Body of pancreas (tissue), 4 donors: Measurements from ENCODE around the gene SMLR1. TPM values are rescaled to one million over a fixed set of nuclear protein-coding genes. Genes with fewer than 3 reads are reported as not detected.

Experiments
- ATAC-seq: fragments of 150-250 bp; one replicate; pipeline ENCODE4 v1.9.1; 2016
- DNase-seq, 4 donors: peaks; one replicate each; pipeline ENCODE4 v3.0.0-alpha.2; 2019
- H3K27ac ChIP-seq, 4 donors: fragments of 200-600 bp; sonication (generic); 1 replicate in 3 of 4; 2 replicates in 1 of 4; pipeline versions ENCODE4 v1.5.1 to v1.6.1; 2016 to 2019; ENCODE audit warnings: mild to moderate bottlenecking in 1 of 4, mixed read lengths in 1 of 4, moderate library complexity in 1 of 4
- H3K27me3 ChIP-seq, 2 donors: fragments of 200-600 bp; sonication (generic); one replicate each; pipeline ENCODE4 v1.6.0; 2016; ENCODE audit warnings: mild to moderate bottlenecking in 1 of 2
- H3K36me3 ChIP-seq, 2 donors: fragments of 200-600 bp; sonication (generic); replicated peaks in 1 of 2; 2 replicates each; pipeline ENCODE4 v1.5.1; 2016; ENCODE audit warnings: low read depth in 2 of 2; ENCODE audit not compliant: insufficient read depth in 1 of 2
- H3K4me1 ChIP-seq: fragments of 200-600 bp; sonication (generic); one replicate; pipeline ENCODE4 v1.6.0; 2016
- H3K4me3 ChIP-seq, 2 donors: fragments of 200-600 bp; sonication (generic); 1 replicate in 1 of 2; 2 replicates in 1 of 2; pipeline ENCODE4 v1.5.1; 2016 to 2019
- H3K9me3 ChIP-seq, 3 donors: fragments of 200-600 bp; sonication (generic); 1 replicate in 2 of 3; 2 replicates in 1 of 3; pipeline ENCODE4 v1.5.1; 2016
- CTCF ChIP-seq, 7 experiments: fragments of 450-650 bp in 4 of 7; fragments of 200-600 bp in 3 of 7; sonication (generic) in 3 of 7; IDR thresholded peaks; one replicate each; pipeline ENCODE4 v1.5.1; 2016 to 2019; ENCODE audit warnings: antibody characterized with exemption in 7 of 7
- POLR2A ChIP-seq, 3 donors: fragments of 450-650 bp; IDR thresholded peaks; one replicate each; pipeline ENCODE4 v1.6.1; 2016; ENCODE audit warnings: antibody characterized with exemption in 3 of 3, mild to moderate bottlenecking in 2 of 3
- WGBS, 2 donors: methylation state at CpG; one replicate each; pipeline ENCODE4 v1.1.5; 2017; 5-methylcytosine and 5-hydroxymethylcytosine counted together
- intact Hi-C: fragments of 100-400 bp; cut with DNase I; formaldehyde crosslinking; loops from one replicate; pipeline ENCODE4 v1.15.1; 2023
- total RNA-seq, 2 donors: library from RNA; depleted of rRNA; stranded (reverse); fragments of >200 nt; gene quantifications; one replicate each; pipeline ENCODE4 v1.1.0, GENCODE V29; 2016

Gene SMLR1
- total RNA-seq, 2 donors from 2014 or later = 0.52 TPM; not detected in 1

DNA sequence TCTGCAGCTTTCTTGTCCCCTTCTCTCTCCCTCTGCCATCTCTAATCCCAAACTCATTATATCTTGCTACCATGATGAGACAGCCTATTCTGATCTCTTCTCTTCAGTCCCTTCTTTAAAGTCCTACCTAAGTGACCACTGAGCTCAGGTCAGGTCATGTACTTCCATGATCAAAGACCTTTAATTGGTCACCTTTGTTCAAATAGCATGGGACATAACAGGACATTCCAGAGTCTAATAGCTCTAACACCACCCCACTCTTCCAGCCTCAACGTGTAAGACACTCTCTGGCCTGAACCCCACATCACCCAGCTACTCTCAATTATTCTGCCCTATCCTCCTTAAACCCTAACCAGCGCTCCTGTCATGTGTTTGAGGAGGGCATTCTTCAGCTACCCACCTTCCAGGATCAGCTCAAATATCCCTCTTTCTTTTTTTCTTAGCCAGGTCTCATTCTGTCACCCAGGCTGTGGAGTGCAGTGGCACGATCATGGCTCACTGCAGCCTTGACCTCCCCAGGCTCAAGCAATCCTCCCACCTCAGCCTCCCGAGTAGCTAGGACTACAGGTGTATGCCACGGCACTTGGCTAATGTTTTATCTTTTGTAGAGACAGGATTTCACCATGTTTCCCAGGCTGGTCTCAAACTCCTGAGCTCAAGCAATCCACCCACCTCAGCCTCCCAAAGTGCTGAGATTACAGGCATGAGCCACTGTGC is 2.1 kb upstream of the SMLR1 start:
- DNase-seq (no peak), ATAC-seq (no peak)
- Histone ChIP-seq H3K4me3 (no peak overlapping the region), H3K9me3 (no peaks in the 10 kb centered on the region), H3K27ac (no peak overlapping the region), H3K27me3 (no peaks in the 10 kb centered on the region), H3K4me1 (peaks cover 25% of the 10 kb centered on the region), H3K36me3 (no peaks in the 10 kb centered on the region)
- WGBS, 2 donors = 83 to 92% methylated on average over 5 of the region's 5 CpGs
- TF ChIP-seq CTCF (IDR thresholded peaks at IDR 0.05) (no peak), POLR2A (IDR thresholded peaks at IDR 0.05) (no peak)
- intact Hi-C loops = no loop called here

DNA sequence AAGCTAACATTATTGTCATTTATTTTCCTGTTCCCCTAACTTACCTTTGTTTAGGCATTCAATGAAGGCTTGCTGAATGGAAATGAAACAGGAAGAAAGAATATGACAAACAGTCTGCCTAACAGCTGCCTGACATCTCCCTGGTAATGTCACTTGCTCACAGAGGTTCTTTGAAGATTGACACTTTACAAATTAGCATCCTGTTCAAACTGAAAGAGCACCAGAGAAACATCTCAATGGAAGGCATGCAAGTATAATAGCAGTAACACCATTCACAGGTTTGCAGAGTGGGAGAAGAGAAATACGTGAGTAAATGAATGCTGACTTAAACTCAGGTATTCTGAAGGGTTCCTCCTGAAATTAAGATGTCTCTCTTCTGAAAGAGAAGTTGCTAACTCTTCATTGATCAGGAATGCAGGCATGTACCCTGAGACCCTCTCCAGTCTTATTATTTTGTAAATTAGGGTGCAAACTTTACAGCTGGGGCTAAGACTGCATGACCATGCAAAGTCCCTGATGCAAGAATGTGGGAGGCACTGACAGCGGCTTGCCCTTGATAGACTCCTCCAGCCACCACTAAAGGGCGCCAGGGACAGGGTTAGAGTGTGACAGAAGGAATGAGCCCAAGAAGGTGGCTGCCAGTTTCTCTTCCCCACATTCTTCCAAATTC is 1.3 kb upstream of the SMLR1 start:
- H3K27me3 ChIP-seq = no peaks in the 10 kb centered on the region
- no peak overlapping the region for H3K27ac ChIP-seq
- WGBS, 2 donors = 84 to 97% methylated on average over 3 of the region's 3 CpGs
- peaks cover 25% of the 10 kb centered on the region for H3K4me1 ChIP-seq
- ATAC-seq = no peak
- no peaks in the 10 kb centered on the region for H3K9me3 ChIP-seq
- TF ChIP-seq POLR2A (IDR thresholded peaks at IDR 0.05) = no peak
- TF ChIP-seq CTCF (IDR thresholded peaks at IDR 0.05) = no peak
- no peaks in the 10 kb centered on the region for H3K36me3 ChIP-seq
- no peak overlapping the region for H3K4me3 ChIP-seq
- intact Hi-C loops = no loop called here
- DNase-seq = no peak

DNA sequence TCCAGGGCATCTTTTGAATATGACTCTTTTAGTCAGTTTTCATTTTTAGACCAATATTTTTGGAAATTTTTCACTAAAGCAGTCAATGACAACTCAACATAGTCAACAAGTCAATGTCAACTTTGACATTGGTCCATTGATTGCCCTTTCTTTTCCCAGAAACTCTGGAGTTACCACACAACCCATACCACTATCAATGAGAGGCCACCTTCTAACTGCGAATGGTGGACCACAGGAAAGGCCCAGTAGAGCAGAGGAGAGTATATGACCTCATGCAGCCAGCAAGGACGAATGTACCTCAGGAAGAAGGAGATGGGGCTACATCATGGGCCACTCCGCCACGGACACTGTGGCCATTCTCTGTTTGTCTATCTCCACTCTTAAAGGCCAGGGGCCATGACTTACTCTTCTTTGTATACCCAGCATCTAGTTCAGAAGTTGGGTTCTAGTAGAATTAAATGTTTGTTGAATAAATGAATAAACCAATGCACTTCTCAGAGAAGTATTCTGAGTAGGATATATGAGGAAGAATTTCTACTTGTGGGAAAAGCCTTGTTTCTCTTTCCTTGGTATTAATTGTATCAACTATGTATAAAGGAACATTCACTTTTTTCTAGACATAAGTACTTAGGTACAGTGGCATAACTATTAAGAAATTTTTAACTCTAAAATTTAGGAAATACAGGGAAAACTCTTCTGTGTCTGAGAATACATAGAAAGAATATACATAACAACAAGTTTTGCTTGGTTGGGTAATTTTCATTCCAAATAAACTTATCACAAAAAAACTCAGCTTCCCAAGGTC is 562 bp upstream of the SMLR1 start:
- ATAC-seq = no peak
- no peak overlapping the region for H3K27ac ChIP-seq
- DNase-seq = no peak
- no peak overlapping the region for H3K4me3 ChIP-seq
- intact Hi-C loops = no loop called here
- H3K27me3 ChIP-seq = no peaks in the 10 kb centered on the region
- H3K9me3 ChIP-seq = no peaks in the 10 kb centered on the region
- TF ChIP-seq POLR2A (IDR thresholded peaks at IDR 0.05) (no peak), CTCF (IDR thresholded peaks at IDR 0.05) (no peak)
- H3K4me1 ChIP-seq = peaks cover 25% of the 10 kb centered on the region
- no peaks in the 10 kb centered on the region for H3K36me3 ChIP-seq
- 79 to 96% methylated on average over 4 of the region's 4 CpGs for WGBS, 2 donors

GRCh38 chr6:130829333-130829910 is 2.2 kb downstream of the SMLR1 start:
- Histone ChIP-seq H3K4me3 (no peak overlapping the region), H3K4me1 (peaks cover 25% of the 10 kb centered on the region), H3K9me3 (no peaks in the 10 kb centered on the region), H3K27me3 (no peaks in the 10 kb centered on the region), H3K36me3 (no peaks in the 10 kb centered on the region), H3K27ac (no peak overlapping the region)
- DNase-seq (no peak), ATAC-seq (no peak)
- intact Hi-C loops = no loop called here
- no peak for TF ChIP-seq POLR2A (IDR thresholded peaks at IDR 0.05)
- TF ChIP-seq CTCF (IDR thresholded peaks at IDR 0.05) = no peak
- WGBS, 2 donors = 74 to 90% methylated on average over 4 of the region's 4 CpGs
